ENCODE measurements around the gene ASCL2. TPM values are rescaled to one million over a fixed set of nuclear protein-coding genes. Genes with fewer than 3 reads are reported as not detected.

Gene ASCL2
- total and polyA plus RNA-seq, 7 donors: 0.03 to 0.08 TPM; not detected in 5

DNA sequence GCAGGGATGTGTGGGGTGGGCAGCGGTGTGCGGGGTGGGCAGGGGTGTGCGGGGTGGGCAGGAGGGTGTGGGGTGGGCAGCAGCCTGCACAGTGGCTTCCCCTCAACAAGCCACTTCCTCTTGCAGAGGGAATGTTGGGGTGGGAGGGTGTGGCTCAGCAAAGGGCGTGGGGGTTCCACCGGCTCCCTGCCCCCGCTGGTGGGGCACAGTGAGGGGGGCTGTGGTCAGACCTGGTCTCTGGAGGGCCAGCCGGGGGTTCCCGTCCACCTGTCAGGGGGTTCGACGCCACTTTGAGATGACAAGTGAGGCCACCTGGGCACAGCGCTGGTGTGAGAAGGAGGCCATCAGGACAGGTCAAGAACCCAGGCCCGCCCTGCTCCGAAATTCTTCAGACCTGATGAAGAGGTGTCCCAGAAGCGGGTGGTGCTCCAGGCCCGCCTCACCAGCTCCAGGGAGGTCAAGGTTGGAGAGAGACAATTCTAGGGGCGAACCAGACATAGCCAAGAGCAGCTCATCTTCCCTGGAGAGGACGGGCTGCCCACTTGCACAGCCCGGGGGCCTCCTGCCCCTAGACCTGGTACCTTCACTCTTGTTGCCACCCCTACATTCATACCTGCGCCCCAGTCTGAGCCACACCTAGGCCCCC lies 30.0 kb upstream of the ASCL2 start:
- Histone ChIP-seq H3K4me3 (no peak overlapping the region), H3K27ac (no peak overlapping the region), H3K27me3 (ENCODE audit: insufficient read depth in 3 of 3, low read length in 2 of 3) (peaks cover 0 to 11% (median 1%) of the 10 kb centered on the region in 3 donors), H3K9me3 (no peaks in the 10 kb centered on the region), H3K4me1 (peaks cover 4% of the 10 kb centered on the region), H3K36me3 (ENCODE audit: insufficient read depth in 1 of 2, low read depth in 1 of 2) (no peaks in the 10 kb centered on the region)
- 79 to 83% (median 82%) methylated on average over 16 to 19 of the region's 19 CpGs for WGBS, 3 donors
- DNase-seq (peak in 1 of 2 donors; percentile 47), ATAC-seq (no peak)
- intact Hi-C loops (cut with DNase I): loop anchor here in 1 of 2 donors (10.0 kb wide), 2 partner anchors 106 to 594 kb away; no protein-coding TSS in a partner anchor
- TF ChIP-seq, protein P1, sequence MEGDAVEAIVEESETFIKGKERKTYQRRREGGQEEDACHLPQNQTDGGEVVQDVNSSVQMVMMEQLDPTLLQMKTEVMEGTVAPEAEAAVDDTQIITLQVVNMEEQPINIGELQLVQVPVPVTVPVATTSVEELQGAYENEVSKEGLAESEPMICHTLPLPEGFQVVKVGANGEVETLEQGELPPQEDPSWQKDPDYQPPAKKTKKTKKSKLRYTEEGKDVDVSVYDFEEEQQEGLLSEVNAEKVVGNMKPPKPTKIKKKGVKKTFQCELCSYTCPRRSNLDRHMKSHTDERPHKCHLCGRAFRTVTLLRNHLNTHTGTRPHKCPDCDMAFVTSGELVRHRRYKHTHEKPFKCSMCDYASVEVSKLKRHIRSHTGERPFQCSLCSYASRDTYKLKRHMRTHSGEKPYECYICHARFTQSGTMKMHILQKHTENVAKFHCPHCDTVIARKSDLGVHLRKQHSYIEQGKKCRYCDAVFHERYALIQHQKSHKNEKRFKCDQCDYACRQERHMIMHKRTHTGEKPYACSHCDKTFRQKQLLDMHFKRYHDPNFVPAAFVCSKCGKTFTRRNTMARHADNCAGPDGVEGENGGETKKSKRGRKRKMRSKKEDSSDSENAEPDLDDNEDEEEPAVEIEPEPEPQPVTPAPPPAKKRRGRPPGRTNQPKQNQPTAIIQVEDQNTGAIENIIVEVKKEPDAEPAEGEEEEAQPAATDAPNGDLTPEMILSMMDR (IDR thresholded peaks at IDR 0.05): no peak

DNA sequence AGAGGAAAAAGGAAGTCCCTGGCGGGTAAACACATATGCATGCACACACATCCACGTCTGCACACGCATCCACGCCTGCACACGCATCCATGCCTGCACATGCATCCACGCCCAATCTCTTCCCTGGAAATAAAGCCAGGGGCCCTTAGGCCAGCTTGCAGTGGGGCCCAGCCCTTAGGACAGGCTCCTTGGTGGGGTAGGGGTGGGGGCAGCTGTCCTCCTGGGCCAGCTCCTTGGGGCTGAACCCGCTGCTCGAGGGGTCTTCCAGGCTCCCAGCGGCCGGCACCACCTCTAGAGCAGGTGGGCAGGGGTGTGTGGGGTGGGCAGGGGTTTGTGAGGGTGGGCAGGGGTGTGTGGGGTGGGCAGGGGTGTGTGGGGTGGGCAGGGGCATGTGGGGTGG lies 29.4 kb upstream of the ASCL2 start:
- H3K36me3 ChIP-seq (ENCODE audit: insufficient read depth in 1 of 2, low read depth in 1 of 2): no peaks in the 10 kb centered on the region
- H3K9me3 ChIP-seq: no peaks in the 10 kb centered on the region
- intact Hi-C loops (cut with DNase I): loop anchor here (2.0 to 10.0 kb wide), 3 partner anchors 101 to 595 kb away; no protein-coding TSS in a partner anchor
- ATAC-seq (no peak), DNase-seq (no peak)
- no peaks in the 10 kb centered on the region for H3K4me1 ChIP-seq
- WGBS, 3 donors: 73 to 82% (median 76%) methylated on average over 10 of the region's 10 CpGs
- no peak overlapping the region for H3K4me3 ChIP-seq
- H3K27ac ChIP-seq: no peak overlapping the region
- TF ChIP-seq, protein P1 (IDR thresholded peaks at IDR 0.05): no peak
- peaks cover 0 to 11% (median 1%) of the 10 kb centered on the region in 3 donors for H3K27me3 ChIP-seq (ENCODE audit: insufficient read depth in 3 of 3, low read length in 2 of 3)

DNA sequence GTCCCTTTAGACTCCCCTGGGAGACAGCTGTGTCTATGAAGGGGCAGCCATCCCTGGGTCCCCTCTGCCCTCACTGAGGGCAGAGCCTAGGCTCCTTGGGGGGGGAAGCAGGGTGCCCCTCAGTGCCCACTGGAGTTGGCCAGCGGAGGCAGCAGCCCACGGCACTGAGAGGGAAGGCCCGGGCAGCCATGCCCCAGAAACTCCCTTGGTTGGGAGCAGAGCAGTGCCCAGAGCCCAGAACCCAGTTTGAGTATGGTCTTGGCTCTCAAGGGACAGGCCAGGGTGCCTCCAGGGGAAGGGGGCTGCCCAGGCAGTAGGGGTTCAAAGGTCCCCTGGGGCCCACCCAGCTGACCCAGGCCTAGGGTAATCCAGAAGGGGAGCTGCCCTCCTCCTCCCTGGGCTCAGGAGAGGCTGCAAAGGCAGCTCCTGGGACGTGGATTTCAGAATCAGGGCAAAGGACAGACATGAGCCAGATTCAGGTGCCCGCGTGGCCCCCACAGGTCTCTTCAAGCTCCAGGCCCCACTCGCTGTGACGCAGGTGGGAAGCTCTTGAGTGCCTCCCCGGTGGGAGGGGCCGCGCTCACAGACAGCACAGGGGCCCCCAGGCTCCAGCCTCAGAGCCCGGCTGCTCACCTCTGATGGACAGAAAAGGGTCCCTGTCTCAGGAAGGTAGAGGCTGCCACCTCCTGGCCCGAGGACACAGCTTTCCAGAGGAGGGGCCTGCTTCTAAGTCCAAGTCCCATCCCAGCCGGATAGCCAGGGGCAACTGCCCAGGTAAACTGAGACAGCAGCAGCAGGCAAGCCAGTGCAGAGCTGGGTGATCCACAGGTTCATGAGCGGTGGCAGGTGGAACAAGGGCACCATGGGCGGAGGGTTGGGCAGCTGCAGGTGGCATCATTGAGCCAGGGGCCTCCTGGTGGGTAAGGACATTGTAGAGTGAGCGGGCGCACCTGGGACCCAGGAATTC lies 28.7 kb upstream of the ASCL2 start:
- TF ChIP-seq, protein P1 (IDR thresholded peaks at IDR 0.05): no peak
- Histone ChIP-seq H3K36me3 (ENCODE audit: insufficient read depth in 1 of 2, low read depth in 1 of 2) (no peaks in the 10 kb centered on the region), H3K9me3 (no peaks in the 10 kb centered on the region), H3K4me3 (no peak overlapping the region), H3K27ac (no peak overlapping the region), H3K4me1 (no peaks in the 10 kb centered on the region), H3K27me3 (ENCODE audit: insufficient read depth in 3 of 3, low read length in 2 of 3) (peaks cover 0 to 12% (median 1%) of the 10 kb centered on the region in 3 donors)
- intact Hi-C loops (cut with DNase I): loop anchor here in 1 of 2 donors (2.0 kb wide), 1 partner anchor 100 kb away; no protein-coding TSS in a partner anchor
- ATAC-seq: no peak
- DNase-seq: peak in 1 of 2 donors; percentile 44
- WGBS, 3 donors: 64 to 68% (median 68%) methylated on average over 16 to 18 of the region's 18 CpGs

DNA sequence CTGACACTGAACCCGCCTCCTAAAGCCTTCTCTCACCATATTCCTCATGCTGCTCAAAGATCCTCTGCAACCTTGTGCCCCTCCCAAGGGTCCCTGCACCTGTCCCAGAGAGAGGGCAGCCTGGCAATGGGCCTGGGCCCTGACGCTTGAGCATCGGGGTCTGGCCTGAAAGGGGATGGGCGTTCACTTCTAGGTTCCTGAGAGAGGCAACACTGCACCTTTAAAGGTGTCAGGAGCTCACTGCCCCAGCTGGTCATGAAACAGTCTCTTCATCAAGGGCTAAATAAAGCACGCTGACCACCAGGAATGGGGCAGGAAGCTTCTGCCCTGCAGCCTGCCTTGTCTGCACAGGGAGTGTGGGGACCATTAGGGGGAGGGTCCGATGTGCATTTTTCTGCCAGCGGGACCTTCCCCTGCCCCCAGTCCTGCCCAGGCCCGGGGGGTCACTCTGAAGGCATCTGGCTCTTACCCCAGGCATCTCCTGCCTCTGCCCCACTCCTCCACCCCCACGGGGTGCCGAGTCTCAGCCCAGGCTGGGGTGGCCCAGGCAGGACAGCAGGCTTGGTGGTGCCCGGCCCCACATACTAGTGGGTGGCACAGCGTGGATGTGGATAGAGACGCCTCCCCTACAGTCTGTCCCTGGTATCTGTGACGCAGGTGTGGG lies 27.9 kb upstream of the ASCL2 start:
- DNase-seq (peak in 1 of 2 donors; percentile 39), ATAC-seq (no peak)
- WGBS, 3 donors: 72 to 73% (median 72%) methylated on average over 14 of the region's 14 CpGs
- Histone ChIP-seq H3K9me3 (no peaks in the 10 kb centered on the region), H3K27me3 (ENCODE audit: insufficient read depth in 3 of 3, low read length in 2 of 3) (peaks cover 0 to 20% (median 1%) of the 10 kb centered on the region in 3 donors), H3K4me1 (no peaks in the 10 kb centered on the region), H3K4me3 (no peak overlapping the region), H3K27ac (no peak overlapping the region), H3K36me3 (ENCODE audit: insufficient read depth in 1 of 2, low read depth in 1 of 2) (no peaks in the 10 kb centered on the region)
- intact Hi-C loops (cut with DNase I): loop anchor here in 1 of 2 donors (2.0 kb wide), 1 partner anchor 99 kb away; no protein-coding TSS in a partner anchor
- TF ChIP-seq, protein P1 (IDR thresholded peaks at IDR 0.05): no peak

Data from psoas muscle (tissue), 8 donors.